ENCODE measurements around the gene KATNA1.
A peak's percentile ranks its signal among the peaks of the same experiment; 100 is the strongest.
"Not testable (repeated sequence)": the region's sequence is repeated elsewhere in the genome, so short reads cannot be mapped to it uniquely, and the experiment has no call there.

KATNA1 gene

DNA sequence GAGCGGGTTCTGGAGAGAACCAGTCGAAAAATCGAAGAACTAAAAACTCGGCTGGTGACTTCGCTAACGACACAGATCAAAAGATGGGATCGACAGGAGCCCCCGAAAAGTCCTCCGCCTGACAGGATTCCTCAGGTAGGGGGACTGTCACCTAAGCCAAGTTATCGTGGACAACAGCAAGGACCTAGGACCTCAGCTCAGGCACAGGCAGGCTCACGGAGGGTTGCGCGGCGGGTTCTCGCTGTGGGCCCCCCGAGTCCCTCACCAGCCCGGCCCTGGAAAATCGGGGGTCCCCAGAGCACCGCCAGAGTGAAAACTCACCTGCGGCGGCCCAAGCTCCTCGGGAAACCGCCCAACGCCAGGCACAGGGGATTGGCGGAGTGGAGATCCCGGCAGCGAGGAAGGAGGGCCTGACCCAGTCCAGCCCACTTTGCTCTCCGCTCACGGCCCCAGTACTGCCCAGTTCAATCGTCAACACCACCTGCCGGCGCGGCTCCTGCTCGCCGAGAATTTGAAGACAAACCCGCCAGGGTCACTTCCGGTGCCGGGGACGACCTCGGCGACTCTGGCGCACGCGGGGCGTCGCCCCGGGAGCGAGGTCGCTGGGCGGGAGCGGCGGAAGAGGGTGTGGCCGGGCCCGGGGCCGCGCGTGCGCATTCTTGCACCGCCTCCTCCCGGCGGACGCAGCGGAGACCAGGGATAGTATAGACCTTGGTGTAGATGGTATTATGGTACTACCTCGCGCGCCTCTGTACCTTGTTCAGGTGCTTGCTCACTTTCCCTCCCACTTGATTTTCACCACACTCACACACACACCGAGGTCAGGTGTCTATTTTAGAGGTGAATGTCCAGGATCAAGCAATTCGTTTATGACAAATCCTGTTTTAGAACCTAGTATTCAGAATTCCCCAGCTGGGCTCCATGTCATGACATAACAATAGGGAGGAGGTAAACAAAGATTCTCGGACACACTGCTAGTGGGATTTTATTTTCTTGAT, at the start of gene KATNA1:
Gene KATNA1, minus strand, starts transcription at position 567 of the 998 bp plus-strand sequence. CDS start 10,167 bp downstream, outside the sequence.
- DNase-seq, result peak in 57 of 58 donors; percentile 26 to 89 (median 78)

DNA sequence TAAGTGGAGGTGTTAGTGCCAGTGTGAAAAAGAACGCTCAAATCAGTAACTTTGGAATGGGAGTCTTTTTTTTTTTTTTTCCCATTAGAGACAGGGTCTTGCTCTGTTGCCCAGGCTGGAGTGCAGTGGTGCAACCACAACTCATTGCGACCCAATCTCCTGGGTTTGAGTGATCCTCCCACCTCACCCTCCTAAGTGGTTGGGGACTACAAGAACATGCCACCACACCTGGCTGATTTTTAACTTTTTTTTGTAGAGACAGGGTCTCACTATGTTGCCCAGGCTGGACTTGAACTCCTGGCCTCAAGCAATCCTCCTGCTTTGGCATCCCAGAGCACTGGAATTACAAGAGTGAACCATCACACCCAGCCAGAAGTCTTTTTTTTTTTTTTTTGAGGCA, 49.7 kb upstream of the KATNA1 start:
- DNase-seq, result no peak

DNA sequence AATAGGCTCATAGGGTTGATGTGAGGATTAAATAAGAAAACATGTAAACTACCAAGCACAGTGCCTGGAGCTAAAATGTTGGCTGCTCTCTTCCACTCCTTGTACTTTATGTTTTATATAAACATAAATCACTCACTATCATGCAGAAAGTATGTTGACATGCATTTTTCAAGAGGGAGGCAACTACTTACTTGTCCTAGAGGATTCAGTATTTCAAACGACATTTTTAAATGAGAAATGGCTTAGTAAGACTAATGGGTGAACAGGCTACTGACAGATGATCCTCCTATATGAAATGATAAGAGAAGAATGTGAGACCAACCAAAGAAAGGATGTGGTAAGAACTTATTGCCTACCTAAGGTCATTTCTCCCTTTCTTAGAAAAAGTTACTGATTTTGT, 48.4 kb upstream of the KATNA1 start:
- no peak for DNase-seq

DNA sequence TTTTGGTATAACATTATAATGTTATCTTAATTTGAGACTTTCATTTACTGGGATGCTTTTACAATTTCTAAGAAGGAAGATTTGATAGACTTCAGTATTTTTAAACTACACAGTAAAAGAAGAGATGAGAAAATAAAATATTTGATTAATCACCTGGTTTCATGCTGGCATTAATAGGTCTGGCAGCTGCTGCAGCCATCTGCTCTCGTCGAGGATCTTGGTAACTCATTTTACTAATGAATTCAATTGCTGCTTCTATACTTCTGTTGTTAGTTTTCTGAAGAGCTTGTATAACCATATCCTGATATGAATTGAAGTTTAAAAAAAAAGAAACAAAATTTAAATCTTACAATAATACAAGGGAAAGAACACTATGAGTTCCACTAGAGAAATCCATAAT, 46.4 kb upstream of the KATNA1 start:
- DNase-seq, result no peak

DNA sequence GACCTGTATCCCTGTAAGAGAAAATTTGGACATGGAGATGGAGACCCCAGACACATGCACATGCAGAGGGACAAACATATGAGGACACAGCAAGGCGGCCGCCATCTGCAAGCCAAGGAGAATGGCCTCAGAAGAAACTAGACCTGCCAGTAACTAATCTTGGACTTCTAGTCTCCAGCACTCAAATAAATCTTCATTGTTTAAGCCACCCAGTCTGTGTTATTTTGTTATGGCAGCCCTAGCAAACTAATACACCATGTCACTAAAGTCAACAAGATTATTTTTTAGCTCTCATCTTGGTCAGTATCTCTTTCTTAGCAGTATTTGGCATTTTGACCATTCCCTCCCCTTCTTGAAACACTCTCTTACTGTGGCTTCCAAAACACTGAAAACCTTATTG, 42.7 kb upstream of the KATNA1 start:
- no peak for DNase-seq

DNA sequence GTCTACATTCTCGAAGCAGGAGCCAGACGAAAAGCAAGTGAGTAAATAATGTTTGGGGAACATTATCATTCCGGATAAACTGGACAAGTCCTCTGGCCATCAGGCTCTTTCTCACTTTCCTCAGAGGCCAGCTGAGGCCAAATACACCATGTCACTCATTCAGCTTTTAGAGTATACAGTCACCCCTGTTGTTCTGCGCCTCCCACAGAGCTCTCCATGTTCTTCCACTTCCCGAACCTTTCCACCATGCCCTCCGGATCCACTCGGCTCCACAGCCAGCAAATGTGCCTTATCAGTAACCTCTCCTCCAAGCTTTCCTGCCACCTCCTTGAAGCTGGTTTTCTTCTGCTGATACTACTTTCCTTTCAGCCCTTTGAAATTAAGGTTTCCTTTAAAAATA, 37.7 kb upstream of the KATNA1 start:
- DNase-seq, result no peak

DNA sequence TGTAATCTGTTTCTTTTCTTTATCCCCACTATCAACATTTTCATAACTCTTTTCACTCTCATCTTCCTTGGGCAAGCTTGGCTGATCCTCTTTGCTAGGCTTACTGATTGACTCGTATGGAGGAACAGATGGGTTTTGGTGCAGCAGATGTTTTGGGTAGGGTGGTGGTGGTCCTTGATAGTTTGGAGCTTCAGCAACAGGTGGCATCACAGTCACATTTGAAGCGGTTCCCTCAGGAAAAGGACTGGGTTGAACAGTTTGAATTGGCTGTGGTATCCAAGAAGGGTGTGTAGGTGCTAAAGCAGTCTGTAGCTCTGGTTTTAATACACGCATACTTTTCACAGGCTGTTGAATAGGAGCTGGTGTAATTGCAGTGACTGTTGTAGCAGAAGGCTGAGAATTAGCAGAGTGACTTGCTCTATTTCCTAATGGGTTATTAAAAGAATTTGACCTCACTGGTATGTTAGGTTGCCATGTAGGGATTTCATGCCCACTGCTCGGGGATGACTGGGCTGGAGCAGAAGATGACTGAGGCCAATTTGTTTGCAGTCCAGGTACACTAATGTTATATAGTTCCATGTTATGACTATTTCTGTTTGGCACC, 34.8 kb upstream of the KATNA1 start:
- DNase-seq, result peak in 1 of 58 donors; percentile 1

DNA sequence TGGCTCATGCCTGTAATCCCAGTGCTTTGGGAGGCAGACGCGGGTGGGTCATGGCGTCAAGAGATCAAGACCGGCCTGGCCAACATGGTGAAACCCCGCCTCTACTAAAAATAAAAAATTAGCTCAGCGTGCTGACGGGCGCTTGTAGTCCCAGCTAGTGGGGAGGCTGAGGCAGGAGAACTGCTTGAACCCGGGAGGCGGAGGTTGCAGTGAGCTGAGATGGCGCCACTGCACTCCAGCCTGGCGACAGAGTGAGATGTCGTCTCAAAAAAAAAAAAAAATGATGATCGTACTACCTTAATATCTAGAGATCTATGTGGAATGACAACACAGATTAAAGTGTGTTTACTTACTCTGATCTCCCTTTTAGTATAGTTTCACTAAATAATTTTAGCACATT, 33.3 kb upstream of the KATNA1 start:
- not testable (repeated sequence) for DNase-seq

DNA sequence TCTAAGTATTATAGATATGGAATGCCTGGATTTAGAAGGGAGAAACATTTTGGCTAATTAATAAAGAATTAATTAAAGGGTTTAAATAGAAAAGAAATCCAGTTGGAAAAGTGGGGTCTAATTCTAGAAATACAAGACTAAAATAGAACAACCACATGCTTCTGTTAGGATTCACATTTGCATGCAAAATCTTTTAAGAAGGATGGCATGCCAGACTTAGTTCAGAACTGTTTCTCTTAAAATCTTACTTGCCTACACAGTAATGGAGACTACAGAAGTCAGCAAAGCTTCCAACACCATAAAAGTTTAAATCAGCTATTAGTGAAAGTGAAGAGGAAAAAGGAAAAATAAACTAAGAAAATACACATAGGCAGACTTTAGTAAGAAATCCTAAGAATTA, 32.7 kb upstream of the KATNA1 start:
- DNase-seq, result no peak

DNA sequence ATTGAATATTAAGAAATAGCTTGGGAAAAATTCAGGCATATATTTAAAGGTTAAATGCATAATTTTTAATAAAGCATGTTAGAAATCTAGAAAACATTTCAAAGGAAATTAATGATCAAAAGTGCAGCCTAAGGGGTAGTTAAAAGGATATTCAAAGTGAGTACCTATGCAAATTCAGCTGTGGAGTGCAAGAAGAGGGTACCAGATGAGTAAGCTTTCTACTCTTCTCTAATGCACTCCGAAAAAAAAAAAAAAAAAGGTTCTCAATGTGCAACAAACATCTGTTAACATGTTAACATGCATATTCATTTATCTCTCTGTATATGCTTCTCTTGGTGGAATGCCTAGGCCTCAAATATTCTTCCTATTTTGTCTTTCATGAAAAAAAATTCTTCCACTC, 32.0 kb upstream of the KATNA1 start:
- DNase-seq, result no peak

DNA sequence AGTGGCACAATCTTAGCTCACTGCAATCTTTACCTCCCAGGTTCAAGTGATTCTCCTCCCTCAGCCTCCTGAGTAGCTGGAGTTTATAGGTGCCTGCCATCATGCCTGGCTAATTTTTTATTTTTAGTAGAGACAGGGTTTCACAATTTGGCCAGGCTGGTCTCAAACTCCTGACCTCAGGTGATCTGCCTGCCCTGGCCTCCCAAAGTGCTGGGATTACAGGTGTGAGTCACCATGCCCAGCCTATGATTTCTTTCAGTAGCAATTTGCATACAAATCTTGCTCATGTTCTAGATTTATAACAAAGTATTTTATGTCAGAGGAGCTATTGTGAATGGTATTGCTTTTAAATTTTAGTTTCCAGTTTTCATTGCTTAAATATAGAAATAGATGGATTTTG, 23.8 kb upstream of the KATNA1 start:
- not testable (repeated sequence) for DNase-seq

DNA sequence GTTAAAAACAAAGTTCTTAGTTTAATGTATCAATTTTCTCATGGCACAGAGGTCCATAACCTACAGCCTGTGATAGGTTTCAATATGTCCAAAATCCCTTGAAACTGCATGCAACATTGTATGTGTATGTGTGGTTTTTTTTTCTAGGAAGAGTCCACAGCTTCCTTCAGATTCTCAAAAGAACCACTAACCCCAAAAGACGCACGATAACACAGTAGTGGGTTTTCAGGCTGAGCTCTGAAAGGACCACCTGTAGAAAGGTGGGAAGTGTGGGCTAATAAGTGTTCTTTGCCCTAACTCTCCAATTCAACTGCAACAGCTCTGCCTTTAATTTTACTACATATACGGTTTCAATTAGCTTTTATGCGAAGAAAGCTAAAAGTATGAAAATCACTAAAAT, 11.5 kb upstream of the KATNA1 start:
- DNase-seq, result no peak

DNA sequence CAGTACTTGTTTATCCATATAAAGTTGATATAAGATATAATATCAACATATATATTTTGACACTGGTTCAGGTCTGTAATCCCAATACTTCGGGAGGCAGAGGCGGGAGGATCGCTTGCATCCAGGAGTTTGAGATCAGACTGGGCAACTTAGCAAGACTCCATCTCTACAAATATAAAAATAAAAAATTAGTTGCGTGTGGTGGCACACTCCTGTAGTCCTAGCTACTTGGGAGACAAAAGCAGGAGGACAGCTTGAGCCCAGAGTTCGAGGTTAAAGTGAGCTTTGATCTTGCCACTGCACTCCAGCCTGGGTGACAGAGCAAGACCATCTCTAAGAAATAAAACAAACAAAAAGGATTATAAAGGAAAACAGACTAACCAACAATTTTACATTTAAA, 8.9 kb upstream of the KATNA1 start:
- no peak for DNase-seq

DNA sequence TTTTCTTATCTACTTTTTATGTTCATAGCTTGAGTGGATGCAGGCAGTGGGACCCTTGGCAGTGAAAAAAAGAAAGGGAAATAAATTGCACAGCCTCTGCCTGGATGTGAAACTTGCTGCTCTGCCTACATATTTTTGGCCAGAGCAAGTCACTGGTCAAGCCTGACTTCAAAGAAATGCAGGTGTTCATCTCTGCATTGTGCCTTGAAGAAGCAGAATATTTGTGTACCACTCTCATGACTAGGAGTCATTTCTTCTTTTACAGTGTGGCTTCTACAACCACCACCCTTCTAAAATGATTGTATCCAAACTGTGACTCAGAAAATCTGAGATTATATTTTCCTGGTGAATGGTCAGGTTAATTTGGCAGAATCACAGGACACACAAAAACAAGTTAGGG, 2.5 kb upstream of the KATNA1 start:
- no peak for DNase-seq

DNA sequence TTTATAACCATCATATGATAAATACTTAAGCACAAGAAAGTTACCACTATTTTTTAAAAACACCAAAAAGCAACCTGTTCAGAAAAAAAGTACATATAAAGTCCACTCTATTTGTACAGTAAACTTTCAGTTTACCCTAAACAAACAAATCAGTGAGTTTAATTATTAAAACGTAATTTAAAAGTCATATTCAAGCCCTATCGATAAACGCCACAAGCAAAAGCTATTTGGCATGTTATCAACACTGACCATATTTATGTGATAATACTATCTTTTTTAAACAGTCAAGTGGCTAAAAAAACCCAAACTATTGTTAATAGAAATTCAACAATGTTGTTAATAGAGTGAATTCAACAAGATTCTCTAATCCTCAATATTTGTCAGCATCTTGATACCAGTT, 1.9 kb downstream of the KATNA1 start:
- DNase-seq, result no peak

DNA sequence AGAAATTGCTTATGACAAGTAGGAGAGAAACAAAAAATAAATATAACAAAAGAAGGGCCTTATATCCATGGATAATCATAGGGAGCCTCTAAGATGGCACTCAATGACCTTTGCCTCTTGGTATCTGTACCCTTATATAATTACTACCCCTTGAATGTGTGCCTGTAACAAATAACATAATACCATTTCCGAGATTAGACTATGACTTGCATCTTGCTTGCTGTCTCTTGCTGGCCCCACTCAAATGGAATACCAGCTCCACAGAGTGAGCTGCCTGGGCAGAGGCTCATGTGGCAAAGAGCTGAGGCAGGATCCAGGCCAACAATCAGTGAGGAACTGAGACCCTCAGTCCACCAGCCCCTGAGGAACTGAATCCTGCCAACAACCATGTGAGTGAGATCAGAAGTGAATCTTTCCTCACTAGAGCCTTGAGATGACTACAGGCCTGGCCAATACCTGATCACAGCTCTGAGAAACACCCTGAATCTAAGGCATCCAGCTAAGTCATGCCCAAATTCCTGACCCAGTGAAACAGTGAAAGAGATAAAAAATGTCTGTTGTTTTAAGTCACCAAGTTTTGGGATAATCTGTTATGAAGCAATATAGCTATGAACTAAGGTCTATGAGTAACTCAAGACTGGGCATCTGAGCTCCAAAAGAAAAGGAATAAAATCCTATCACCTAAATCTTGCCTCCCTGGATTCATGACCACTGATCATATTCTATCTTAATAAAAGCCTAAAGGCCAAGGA, 5.5 kb downstream of the KATNA1 start:
- no peak for DNase-seq

DNA sequence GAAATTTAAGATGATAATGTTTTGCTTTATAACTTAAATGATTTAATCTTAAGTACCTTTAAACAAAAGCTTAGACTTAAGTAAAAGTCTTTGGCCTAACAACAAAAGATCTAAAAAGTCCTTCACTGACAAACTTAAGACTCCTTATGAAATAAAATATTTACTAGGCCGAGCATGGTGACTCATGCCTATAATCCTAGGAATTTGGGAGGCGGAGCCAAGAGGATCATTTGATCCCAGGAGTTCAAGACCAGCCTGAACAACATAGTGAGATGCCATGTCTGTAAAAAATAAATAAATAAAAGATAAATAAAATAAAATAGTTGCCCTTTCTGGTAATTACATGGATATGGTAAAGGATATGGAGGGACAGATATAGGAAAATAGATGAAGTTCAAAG, 12.4 kb downstream of the KATNA1 start:
- no peak for DNase-seq

DNA sequence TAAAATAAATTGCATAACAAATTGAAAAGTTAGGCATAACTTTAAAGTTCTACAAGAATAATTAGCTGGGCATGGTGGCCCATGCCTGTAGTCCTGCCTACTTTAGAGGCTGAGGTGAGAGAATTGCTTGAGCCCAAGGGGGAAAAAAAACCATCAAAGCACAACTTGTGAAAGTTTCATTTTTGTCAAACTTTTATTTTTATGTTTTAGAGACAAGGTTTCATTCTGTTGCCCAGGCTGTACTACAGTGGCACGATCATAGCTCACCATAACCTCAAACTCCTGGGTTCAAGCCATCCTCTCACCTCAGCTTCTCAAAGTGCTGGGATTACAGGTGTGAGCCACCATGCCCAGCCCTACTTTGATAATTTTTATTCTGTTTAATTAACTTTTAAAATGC, 14.2 kb downstream of the KATNA1 start:
- no peak for DNase-seq

DNA sequence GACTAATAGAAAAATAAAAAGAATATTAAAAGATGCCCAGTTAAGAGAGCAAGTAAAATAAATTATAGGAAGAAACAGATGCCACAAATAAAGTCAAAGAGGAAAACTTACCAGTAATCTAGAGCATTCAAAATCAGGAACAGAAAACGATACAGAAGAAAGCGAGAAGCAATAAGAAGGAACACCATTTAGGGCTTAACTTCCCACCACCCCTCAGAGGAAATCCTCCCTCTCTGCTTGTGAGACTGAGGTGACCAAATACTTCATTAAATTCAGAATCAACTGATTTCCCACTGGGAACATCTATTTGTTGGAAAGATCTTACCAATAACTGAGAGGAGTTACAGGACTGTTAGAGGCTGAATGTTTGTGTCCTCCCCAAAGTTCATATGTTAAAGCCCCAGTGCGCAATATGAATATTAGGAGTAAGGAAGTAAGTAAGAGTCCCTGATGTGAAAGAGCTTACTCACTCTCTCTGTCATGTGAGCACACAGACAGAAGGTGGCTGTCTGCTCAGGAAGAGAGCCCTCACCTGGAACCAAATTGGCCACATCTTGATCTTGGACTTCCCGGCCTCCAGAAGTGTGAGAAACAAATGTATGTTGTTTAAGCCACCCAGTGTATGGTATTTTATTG, 19.5 kb downstream of the KATNA1 start:
- no peak for DNase-seq

DNA sequence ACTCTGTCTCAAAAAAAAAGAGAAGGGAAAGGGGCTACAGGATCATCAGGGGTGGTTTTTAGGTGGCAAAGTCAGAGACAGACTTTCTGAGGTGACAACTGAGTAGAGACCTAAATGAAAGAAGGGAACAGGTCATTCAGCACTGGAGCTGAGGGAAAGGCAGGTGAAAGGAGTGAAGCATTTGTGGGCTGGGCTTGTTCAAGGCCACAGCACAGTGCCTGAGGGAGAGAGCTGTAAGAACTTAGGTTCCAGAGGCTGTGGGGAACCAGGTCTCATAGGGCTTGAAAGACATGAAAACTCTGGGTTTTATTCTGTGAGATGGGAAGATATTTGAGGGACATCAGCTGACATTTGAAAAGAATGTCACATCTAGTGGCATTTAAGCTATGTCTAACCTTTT, 20.8 kb downstream of the KATNA1 start:
- no peak for DNase-seq

DNA sequence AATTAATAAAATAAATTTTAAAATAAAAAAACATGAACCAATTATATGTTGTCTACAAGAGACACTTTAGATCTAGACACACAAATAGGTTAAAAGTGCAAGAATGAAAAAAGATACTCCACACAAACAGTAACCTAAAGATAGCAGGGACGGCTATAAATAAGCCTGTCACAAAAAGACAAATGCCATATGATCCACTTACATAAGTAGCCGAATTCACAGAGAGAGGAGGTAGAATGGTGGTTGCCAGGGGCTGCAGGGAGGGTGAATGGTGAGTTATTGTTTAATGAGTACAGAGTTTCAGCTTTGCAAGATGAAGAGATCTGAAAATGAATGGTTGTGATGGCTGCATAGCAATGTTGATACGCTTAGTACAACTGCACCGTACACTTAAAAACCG, 32.7 kb downstream of the KATNA1 start:
- no peak for DNase-seq

DNA sequence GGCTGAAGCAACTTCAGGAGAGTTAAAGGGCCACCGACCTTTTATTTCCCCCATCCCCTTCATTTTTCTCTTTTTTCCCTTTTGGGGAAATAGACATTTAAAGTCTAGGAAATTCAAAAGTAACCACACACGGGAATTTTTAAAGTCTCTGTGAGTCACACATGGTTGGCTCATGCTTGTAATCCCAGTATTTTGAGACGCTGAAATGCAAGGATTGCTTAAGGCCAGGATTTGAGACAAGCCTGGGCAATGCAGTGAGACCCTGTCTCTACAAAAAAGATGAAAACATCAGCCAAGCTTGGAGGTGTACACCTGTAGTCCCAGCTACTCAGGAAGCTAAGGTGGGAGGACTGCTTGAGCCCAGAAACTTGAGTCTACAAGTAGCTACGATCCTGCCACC, 34.2 kb downstream of the KATNA1 start:
- DNase-seq, result no peak
